22Rv1 (cell line): ENCODE data around the gene FRMD3.
A peak's percentile ranks its signal among the peaks of the same experiment; 100 is the strongest.

Source experiments
- ZFX ChIP-seq: fragments of 450-650 bp; IDR thresholded peaks from 2 replicates; pipeline ENCODE4 v1.6.1; 2017; ENCODE audit warnings: antibody characterized with exemption, borderline replicate concordance
- TF ChIP-seq, protein P1 (sequence below): fragments of 450-650 bp; IDR thresholded peaks from 2 replicates; pipeline ENCODE4 v1.5.1; 2017; ENCODE audit warnings: mild to moderate bottlenecking

DNA sequence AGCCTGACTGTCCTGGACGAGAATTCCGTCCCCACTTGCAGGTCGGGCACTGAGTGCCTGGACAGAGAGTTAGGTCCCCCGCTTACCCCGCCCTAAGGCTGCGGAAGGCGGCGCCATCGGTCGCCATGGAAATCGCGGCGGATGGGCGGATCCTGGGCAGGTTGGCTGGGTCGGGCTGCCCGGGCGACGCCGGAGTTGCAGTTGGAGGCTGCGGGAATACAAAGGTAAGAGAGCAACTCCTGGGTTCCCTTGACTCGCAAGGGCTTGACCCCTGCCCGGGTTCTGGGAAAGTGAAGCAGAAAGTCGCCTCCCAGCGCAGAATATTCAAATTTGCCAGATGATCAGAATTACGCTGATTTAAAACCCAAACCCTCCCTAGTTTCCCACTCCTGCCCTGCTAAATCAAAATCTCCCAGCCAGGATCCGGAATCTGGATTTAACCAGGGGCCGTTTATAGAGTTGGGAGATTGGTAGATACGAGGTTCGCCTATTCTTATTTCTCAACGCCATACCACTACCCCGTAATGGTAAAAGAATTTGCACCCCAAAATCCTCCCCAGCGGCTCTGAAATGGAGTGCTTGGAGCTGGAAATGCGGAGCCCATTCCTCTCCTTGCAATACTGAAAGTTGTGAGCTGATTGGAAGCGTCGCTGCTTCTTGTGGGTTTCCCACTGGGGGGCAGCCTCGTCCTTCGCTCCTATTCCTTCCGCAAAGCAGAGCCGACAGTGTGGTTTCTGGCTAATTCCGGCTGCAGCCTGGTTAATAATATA, 318.9 kb downstream of the FRMD3 start:
- TF ChIP-seq, protein P1, sequence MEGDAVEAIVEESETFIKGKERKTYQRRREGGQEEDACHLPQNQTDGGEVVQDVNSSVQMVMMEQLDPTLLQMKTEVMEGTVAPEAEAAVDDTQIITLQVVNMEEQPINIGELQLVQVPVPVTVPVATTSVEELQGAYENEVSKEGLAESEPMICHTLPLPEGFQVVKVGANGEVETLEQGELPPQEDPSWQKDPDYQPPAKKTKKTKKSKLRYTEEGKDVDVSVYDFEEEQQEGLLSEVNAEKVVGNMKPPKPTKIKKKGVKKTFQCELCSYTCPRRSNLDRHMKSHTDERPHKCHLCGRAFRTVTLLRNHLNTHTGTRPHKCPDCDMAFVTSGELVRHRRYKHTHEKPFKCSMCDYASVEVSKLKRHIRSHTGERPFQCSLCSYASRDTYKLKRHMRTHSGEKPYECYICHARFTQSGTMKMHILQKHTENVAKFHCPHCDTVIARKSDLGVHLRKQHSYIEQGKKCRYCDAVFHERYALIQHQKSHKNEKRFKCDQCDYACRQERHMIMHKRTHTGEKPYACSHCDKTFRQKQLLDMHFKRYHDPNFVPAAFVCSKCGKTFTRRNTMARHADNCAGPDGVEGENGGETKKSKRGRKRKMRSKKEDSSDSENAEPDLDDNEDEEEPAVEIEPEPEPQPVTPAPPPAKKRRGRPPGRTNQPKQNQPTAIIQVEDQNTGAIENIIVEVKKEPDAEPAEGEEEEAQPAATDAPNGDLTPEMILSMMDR, result peak; percentile 76
- no peak for TF ChIP-seq ZFX
